LHCN-M2 (cell line): ENCODE results near the gene SETD7. TPM values are rescaled to one million over a fixed set of nuclear protein-coding genes. Genes with fewer than 3 reads are reported as not detected.

Source experiments
- DNase-seq: peaks from one replicate; pipeline ENCODE4 v3.0.0-alpha.2; 2012; ENCODE audit warnings: low read depth
- total RNA-seq: library from RNA; depleted of rRNA; stranded (reverse); fragments of >200 nt; gene quantifications from 2 replicates; pipeline ENCODE4 v1.2.3, GENCODE V29; 2014

The SETD7 gene
- total RNA-seq, 1 experiment from 2014 or later: 45.5 TPM

- DNase-seq: no peak
Observed at GRCh38 chr4:139514382-139515059, 41.5 kb downstream of the SETD7 start.

GRCh38 chr4:139511320-139511719 lies 44.7 kb downstream of the SETD7 start:
- DNase-seq: no peak

GRCh38 chr4:139509727-139510410 lies 46.1 kb downstream of the SETD7 start:
- DNase-seq: no peak

- DNase-seq: no peak
Observed at GRCh38 chr4:139508581-139509237, 47.3 kb downstream of the SETD7 start.

GRCh38 chr4:139506774-139507173 lies 49.2 kb downstream of the SETD7 start:
- DNase-seq: no peak

- no peak for DNase-seq
Observed at GRCh38 chr4:139503622-139504166, 52.3 kb downstream of the SETD7 start.

- DNase-seq: no peak
Observed at GRCh38 chr4:139501927-139502899, 53.8 kb downstream of the SETD7 start.

GRCh38 chr4:139501527-139501926 lies 54.5 kb downstream of the SETD7 start:
- no peak for DNase-seq

- DNase-seq: no peak
Observed at GRCh38 chr4:139501117-139501516, 54.9 kb downstream of the SETD7 start.

- no peak for DNase-seq
Observed at GRCh38 chr4:139499186-139499585, 56.8 kb downstream of the SETD7 start.

GRCh38 chr4:139493176-139493575 lies 62.8 kb downstream of the SETD7 start:
- DNase-seq: no peak

- DNase-seq: no peak
Observed at GRCh38 chr4:139492429-139492828, 63.6 kb downstream of the SETD7 start.

- DNase-seq: no peak
Observed at GRCh38 chr4:139489638-139490037, 66.4 kb downstream of the SETD7 start.

- DNase-seq: no peak
Observed at GRCh38 chr4:139488442-139488841, 67.6 kb downstream of the SETD7 start.

- no peak for DNase-seq
Observed at GRCh38 chr4:139484783-139485311, 71.2 kb downstream of the SETD7 start.

GRCh38 chr4:139483000-139483399 lies 73.0 kb downstream of the SETD7 start:
- DNase-seq: no peak

GRCh38 chr4:139481465-139481864 lies 74.6 kb downstream of the SETD7 start:
- no peak for DNase-seq

- DNase-seq: no peak
Observed at GRCh38 chr4:139476363-139476762, 79.7 kb downstream of the SETD7 start.

- no peak for DNase-seq
Observed at GRCh38 chr4:139472852-139473251, 83.2 kb downstream of the SETD7 start.

- DNase-seq: no peak
Observed at GRCh38 chr4:139470997-139471665, 84.9 kb downstream of the SETD7 start.
